GM21528 (cell line): ENCODE results near the gene CPLANE2.
A peak's percentile ranks its signal among the peaks of the same experiment; 100 is the strongest.
"Not testable (repeated sequence)": the region's sequence is repeated elsewhere in the genome, so short reads cannot be mapped to it uniquely, and the experiment has no call there.

Experiments used
- ATAC-seq: cut with Tn5 transposase; IDR thresholded peaks from one replicate; pipeline ENCODE4 v1.9.1; 2021; ENCODE audit warnings: mild to moderate bottlenecking, moderate library complexity; ENCODE audit not compliant: unreplicated experiment, low FRiP score

CPLANE2 gene

DNA sequence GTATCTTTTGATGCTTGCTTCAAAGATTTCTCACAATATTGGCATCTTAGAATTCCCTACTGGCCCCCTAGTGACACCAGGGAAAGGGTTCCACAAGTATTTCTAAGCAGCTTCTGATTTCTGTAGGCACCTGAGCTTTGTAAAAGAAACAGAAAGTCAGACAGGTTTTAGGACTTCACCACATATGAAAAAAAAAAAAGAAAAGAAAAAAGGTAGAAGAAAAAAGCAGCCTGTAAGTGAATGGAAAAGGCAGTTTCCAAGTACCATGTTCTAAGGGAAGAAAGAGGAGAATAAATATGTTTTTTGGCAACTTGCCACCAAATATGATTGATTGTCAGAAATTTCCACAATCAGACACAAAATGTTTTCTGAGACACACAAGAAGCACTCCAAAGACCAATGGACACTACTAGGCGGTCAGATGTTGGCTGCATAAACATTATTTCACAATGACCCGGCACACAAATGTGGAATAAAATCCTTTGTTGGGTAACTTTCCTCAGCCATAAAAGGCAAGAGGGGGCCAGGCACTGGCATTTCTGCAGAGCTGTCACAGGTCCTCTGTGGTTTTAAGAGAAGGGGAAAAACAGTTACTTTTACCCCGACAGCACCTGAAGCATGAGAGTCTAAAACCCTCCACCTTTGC, 12.7 kb upstream of the CPLANE2 start:
- no peak for ATAC-seq

DNA sequence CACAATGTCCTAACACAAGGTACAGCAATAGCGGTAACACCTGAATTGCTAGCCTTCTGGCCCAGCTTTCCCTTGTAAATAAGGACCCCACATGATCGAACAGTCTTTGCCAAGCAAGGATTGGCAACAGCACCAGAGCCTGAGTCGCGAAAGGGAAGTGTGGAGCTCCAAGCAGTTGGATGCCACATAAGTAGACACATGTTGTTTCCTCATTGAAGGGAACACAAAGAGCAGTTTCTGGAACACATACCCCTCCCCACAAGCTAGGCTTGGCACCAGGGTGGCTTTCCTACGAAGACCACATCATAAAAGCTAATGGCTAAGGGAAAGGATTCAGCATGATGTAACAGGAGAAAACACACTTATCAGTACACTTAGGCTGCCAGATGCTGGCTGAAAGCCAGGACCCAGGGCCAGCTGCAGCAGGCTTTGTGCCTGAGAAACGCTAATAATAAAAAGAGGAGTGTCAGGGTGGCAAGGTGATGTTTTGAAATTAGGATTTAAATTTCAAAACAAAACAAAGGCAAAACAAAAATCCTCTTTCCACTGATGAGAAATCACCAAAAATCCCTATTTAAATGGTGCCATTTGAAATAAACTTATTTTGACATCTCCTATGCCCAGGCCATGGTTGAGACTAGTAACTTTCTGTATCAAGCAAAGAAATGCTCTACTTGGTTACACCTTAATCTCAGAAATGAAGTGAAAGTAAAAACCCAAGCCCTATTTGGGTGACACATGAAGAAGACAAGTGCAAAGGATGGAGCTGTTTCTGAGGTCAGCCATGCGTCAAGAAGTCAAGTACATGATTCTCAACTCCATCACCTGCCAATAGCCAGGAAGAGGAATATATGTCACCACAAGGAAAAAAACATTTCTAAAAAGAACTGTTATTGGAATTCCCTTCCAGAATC, 11.9 kb upstream of the CPLANE2 start:
- ATAC-seq: no peak

DNA sequence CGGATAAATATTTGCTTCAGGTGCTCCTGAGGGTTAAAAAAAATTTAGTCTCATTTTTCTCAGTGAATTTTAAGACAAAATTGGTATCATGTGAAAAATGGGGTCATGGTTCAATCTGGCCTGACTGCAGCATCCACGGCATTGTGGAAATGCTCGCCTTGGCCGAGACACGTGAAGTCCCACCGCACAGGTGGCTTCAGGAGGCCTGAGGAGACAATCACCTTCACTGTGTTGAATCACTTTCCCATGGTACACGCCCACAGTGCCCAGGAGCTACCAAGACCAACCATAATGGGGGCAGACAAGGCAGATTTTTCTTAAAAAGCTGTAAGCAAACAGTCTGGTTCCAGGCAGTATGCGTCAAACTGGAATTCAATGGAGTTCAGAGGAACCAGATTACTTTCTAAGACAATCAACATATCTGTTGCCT, 11.0 kb upstream of the CPLANE2 start:
- no peak for ATAC-seq

DNA sequence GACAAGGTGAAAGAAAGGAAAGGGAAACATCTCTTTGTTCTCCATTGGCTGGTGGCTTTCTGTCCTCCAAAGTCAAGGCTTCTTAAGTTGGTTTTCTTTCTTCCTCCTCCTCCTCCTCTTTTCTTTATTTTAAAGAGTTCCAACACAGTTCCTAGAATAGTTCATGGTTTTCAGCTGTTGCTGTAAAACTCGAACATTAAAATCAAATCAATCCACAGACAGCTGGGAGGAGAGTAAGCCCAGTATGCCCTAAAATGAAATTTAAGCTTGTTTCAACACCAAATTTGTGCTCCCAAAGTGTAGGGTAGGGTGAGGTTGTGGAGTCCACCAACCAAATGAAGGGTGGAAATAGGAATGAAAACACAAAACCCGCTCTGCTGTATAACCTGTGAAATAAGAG, 10.5 kb upstream of the CPLANE2 start:
- no peak for ATAC-seq

DNA sequence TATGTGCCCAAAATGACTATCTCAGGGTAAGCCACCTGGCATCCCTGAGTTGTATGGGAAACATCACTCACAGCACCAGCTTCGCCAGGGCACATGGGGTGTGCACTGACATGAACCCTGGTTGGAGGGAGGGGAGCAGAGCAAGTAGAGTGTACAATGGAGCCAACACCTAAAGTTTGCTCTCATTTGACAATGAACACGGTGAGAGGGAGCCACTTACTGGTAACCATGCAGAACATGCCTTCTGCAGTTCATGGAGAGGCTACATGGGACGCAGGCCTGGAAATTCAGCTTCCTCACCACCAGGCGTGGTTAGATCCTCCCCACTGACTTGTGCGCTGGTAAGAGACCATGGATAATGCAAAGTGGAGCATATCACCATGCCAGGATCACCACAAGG, 10.0 kb upstream of the CPLANE2 start:
- ATAC-seq: no peak

DNA sequence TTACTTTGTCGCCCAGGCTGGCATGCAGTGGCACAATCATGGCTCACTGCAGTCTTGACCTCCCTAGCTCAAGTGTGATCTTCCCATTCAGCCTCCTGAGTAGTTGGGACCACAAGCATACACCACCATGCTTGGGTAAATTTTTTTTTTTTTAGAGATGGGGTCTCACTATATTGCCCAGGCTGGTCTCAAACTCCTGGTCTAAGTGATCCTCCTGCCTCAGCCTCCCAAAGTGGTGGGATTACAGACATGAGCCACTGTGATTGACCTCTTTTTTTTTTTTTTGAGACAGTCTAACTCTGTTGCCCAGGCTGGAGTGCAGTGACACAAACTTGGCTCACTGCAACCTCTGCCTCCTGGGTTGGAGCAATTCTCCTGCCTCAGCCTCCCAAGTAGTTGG, 9.3 kb upstream of the CPLANE2 start:
- not testable (repeated sequence) for ATAC-seq

DNA sequence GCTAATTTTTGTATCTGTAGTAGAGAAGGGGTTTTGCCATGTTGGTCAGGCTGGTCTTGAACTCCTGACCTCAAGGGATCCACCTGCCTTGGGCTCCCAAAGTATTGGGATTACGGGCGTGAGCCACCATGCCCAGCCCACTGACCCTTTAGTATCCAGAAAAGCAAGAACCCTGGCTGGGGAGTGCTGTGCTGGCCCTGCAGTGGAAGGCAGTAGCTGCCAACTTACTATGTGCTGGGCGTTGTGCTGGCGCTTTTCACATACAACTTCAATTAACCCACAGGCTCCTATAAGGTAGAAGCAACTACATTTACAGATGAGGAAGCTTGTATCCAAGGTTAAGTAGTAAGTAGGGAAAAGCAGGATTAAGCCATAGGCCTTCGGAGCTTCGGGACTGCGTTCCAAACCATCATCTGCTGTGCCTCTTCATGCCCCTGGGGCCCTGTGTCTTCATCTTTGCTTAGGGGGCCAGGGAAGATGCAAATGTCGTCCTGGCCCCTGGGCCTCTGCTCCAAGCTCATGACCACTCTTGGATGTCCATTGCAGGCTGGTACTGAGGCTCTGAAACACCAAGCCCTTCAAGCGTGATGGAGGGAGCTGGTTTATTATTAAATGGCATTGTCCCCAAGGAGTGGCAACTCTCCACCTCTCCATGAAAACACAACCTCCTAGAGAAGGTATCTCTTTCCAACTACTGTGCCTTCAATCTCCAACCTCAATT, 8.7 kb upstream of the CPLANE2 start:
- no peak for ATAC-seq

DNA sequence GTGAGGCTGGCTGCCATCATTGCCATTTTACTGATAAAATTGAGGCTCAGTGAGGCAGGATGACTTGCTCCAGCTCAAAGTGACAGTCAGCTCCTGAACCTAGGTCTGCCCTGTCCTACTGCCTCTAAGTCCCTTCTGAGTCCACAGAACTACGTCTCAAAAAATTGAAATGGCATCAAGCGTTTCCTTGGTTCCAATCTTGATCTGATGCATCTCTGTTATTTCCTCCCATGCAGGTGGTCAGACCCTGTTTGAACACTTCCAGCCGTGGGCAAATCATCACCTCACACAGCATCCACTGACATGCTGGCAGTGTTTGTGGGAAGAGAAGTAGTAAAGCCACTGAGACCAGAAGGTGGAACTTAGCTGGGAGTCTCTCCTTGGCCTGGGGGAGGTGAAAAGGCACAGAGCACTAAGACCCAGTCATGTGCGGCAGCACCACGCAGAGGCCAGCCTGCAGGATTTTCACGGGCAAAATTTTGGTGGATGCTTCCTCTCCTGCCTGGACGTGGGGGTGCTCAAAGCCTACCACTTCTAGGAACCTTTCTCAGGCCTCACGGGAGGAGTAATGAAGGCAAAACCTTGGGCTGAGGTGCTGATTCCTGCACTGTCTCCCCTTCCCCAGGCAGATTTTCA, 7.8 kb upstream of the CPLANE2 start:
- no peak for ATAC-seq

DNA sequence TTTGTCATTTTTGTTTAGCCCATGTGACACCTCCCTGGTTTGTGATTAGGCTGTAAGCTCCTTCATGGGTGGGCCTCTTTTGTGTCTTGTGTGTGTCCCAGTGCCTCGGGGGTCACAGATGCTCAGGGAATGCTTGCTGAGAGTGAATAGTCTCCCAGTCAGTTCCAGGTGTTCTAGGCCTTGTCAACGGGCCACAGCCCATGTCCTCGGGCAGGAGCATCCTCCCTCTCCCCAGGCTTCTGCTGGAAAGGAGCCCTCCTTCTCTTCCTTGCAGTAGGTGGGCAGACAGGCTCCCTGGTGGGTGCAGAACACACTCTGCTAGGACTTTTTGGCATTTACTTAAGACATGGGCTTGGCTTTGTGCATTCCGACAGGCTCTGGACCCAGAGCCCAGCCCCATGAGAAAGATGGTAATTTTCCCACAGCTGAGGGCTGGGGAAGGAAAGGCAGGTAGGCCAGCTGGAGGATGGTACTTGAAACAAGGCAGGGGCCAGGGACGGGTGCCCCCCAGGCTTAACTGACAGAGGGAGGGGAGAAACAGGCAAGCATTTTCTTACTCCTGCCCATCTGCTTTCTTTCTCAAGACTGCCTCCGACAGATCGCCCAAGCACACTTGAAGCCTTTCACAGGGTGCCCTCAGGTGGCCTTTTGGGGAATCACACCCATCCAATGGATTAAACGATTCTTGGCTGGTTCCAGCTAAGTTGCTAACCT, 7.1 kb upstream of the CPLANE2 start:
- ATAC-seq: no peak

DNA sequence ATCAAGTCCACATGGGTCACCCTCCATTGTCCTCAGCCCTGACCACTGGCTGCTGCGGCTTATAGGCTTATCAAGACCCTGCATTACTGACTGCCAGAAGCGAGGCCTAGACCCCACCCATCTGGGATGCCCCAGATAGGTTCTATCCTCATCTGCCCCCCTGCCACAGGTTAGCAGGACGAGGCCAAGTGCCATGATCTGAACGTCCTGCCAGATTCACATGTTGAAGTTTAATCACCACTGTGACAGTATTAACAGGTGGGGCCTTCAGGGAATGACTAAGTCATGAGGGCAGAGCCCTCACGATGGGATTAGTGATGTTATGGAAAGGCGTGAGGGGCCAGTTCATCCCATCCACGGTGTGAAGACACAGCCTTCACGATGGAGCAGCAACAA, 6.2 kb upstream of the CPLANE2 start:
- ATAC-seq: no peak

DNA sequence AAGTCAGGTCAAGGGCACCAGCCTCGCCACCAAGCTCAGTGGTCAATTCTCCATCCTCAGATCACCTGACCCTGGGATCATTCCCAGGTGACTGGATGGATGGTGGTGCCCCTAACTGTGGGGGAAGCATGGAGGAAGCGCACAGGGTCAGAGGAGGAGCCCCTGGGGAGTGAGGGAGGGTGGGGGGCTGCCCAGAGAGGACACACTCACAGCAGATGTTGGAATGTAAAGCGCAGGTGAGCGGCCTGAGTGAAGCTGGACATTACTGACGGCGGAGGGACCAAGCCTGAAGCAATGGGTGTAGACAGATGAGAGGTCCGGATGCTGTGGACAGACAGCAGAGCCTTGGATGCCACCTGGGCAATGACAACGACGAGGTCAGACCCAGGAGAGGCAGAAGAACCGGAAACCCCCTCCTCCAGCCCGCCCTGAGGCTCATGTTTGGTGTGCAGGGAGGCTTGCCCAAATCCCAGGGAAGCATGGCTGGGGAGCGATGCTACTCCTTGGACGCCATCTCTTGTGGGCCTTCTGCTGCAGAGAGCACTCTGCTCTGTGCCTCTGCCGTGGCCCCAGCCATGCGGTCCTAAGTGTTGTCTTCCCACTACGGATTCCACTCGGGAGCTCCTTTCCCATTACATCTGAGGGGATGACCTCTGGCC, 5.7 kb upstream of the CPLANE2 start:
- no peak for ATAC-seq

DNA sequence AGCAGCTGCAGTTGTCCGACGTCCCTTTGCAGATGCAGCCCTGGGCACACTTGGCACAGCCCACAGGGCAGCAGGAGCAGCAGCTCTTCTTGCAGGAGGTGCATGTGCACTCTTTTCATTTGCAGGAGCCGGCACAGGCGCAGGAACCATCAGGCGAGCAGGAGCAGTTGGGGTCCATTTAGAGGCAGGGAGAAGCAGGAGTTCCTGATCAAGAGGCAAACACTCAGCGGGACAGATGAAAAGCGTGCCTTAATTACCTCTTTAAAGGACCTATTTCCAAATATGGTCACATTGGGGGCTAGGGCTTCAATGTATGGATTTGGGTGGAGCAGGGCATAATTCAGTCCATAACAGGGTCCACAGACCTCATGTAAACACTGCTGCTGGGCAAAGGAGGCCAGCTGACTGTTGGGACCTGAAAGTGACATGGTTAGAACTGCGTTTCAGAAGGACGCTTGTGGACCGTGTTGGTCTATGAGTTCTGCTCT, 4.3 kb upstream of the CPLANE2 start:
- ATAC-seq: no peak

DNA sequence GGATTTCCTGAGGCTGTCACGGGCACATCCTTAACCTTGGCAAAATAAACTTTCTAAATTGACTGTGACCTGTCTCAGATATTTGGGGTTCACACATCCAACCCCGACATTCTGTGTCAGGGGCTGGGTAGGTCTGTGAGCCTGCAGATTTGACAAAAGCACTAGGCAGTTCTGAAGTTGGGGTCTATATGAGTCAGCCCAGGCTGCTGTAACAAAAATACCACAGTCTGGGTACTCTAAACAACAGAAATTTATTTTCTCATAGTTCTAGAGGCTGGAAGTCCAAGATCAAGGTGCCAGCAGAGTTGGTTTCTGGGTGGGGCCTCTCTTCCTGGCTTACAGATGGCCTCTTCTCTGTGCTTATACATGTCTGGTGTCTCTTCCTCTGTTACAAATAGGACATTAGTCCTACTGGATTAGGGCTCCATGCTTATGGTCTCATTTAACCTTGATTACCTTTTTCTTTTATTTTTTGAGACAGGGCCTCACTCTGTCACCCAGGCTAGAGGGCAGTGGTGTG, 3.0 kb upstream of the CPLANE2 start:
- ATAC-seq: no peak

DNA sequence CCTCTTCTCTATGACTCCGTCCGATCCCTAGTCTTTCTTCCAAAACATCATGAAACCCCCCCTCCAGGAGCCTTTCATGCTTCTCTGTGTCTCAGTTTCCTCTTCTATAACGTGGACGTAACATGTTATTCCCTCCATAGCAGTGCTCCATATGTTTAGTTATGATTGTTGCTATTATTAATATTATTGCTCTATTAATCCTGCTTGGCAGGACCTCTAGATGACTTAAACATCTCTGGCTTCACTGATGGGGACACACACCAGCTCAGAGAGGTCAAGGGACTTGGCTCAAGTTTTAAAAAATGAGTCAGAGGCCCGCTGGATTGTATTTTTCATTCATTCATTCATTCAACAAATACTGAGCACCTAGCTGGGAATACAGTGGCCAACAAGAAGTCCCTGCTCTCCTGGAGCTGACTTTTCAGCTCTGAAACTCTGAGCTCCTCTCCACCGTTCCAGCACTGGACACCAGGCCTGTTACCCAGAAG, 404 bp upstream of the CPLANE2 start:
- no peak for ATAC-seq

DNA sequence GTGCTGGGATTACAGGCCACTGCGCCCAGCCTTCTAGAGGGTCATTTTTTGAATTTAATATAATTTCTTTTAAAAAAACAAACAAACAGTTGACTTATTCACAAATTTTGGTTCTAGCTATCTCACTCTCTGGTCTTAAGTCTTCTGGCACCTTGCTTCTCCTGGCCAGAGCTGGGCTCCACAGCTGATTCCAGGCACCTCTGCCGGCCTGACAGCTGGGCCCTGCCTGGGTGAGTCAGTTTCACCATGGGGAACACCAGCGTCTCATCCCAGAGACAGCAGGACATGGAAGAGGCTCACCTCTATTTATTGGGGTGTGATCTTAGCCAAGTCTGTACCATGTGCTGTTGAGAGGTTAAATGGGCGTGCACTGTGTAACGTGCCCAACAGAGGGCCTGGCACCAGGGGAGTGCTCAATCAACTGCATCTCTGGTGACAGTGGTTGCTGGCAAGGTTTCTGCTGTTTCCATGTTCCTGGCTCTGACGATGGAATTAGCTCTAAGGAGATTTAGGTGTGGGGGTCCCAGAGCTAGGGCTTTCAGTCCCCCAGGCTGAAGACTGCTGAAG, 956 bp downstream of the CPLANE2 start:
- ATAC-seq: peak; percentile 42

DNA sequence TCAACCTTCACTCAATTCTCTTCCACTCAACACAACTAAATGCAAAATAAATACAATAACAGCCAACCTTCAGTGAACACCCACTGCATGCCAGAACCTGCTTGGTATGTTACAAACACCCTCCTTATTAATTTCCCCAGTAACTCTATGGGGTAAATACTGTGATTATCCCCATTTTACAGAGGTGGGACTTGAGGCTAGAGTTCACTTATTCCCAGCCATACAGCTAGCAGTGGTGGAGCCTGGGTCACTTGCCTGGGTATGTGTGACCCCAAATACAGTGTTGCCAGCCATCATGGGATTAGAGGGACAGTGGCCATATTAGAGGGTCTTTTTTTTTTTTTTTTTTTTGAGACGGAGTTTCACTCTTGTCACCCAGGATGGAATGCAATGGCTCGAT, 1.6 kb downstream of the CPLANE2 start:
- ATAC-seq: no peak

DNA sequence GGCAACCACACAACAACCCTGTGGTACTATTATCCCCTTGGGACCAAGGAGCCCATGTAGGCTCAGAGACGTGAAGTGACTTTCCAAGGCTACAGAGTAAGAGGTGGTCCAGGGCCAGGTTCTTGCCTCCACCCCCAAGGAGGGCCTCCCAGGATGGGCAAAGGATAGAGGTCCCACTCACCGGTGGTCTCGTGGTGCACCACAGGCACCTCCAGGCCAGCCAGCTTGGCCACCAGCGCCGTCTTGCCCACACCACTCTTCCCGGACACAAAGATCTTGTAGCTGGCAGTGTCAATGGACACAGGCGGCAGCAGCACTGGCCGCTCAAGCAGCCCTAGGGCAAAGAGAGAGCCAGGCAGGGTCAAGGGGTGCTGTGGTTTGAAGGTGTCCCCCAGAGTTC, 3.6 kb downstream of the CPLANE2 start:
- no peak for ATAC-seq

DNA sequence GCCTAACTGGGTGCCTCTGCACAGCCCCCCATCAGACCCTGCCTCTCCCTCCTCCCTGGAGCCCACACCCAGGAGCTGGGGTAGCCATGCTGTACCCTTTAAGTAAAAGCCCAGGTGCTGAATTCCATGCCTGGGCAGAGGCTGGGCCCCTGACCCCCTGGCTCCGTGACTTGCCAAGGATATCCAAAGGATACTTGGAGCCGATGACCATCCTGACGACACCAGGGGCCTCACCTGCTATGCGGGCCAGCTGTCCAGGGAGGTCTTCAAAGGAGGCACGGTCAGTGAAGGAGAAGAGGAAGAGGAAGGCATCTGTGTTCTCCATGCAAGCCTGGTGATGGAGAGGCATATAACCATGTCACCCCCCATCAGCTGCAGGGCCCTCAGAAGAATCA, 4.7 kb downstream of the CPLANE2 start:
- ATAC-seq: no peak
